HepG2 (cell line): ENCODE data around the gene TMEM9. TPM values are rescaled to one million over a fixed set of nuclear protein-coding genes. Genes with fewer than 3 reads are reported as not detected.

Experiments
- ATAC-seq: fragments of 200-7000 bp; cut with Tn5 transposase; 3 replicates; pipeline ENCODE4 v1.9.1; 2020; ENCODE audit warnings: mild to moderate bottlenecking, moderate library complexity
- BruUV-seq: library from RNA; stranded (reverse); fragments of 400-500 nt; replicated peaks from 2 replicates; lab custom pipeline; 2021; lab: Mats Ljungman, UMichigan
- CTCF ChIA-PET: fragments of 300-600 bp; formaldehyde crosslinking; extraction: SDS; loops from one replicate; lab custom pipeline; 2021; ENCODE audit warnings: low total read pairs, inconsistent platforms, low intra/inter-chr PET ratio; lab: Yijun Ruan, JAX
- POLR2A ChIA-PET: fragments of 350-600 bp; sonication (Branson Sonifier 250); formaldehyde crosslinking; loops from one replicate; lab custom pipeline; 2020; ENCODE audit warnings: antibody characterized with exemption, inconsistent platforms; lab: Yijun Ruan, JAX
- DNase-seq: peaks from one replicate; pipeline ENCODE4 v3.0.0-alpha.2; 2015; ENCODE audit warnings: low spot score
- FAIRE-seq: peaks from 3 replicates; lab custom pipeline; 2011; peaks lifted over from hg19 to GRCh38; lab: Jason Lieb, UNC
- H2AFZ ChIP-seq: one replicate; pipeline ENCODE4 v1.6.1; 2011; ENCODE audit warnings: low read length, inconsistent platforms
- H3K27ac ChIP-seq: fragments of 300-600 bp; 3 replicates; pipeline ENCODE4 v1.8.0; 2011; ENCODE audit warnings: mixed run types, mild to moderate bottlenecking, mixed read lengths, low read length, inconsistent platforms; ENCODE audit not compliant: insufficient read depth; ENCODE audit errors: extremely low read length
- H3K27me3 ChIP-seq, 2 experiments: fragments of 200-600 bp in 1 of 2; 2 replicates in 1 of 2; 3 replicates in 1 of 2; pipeline versions ENCODE4 v1.6.0 to v1.8.0; 2011; ENCODE audit warnings: low read length in 2 of 2, mild to moderate bottlenecking in 2 of 2, moderate library complexity in 2 of 2, inconsistent platforms in 1 of 2; ENCODE audit not compliant: insufficient read depth in 2 of 2, control insufficient read depth in 1 of 2
- H3K36me3 ChIP-seq, 2 experiments: fragments of 200-600 bp in 1 of 2; replicated peaks in 1 of 2; 2 replicates in 1 of 2; 3 replicates in 1 of 2; pipeline versions ENCODE4 v1.5.1 to v1.8.0; 2011; ENCODE audit warnings: low read length in 2 of 2, inconsistent platforms in 1 of 2; ENCODE audit not compliant: insufficient read depth in 2 of 2, control insufficient read depth in 1 of 2
- H3K4me1 ChIP-seq: 2 replicates; pipeline ENCODE4 v1.5.1; 2012; ENCODE audit warnings: low read length, inconsistent platforms; ENCODE audit not compliant: insufficient read depth
- H3K4me2 ChIP-seq: 2 replicates; pipeline ENCODE4 v1.6.0; 2011; ENCODE audit warnings: low read depth, low read length, inconsistent platforms
- H3K4me3 ChIP-seq, 3 experiments: fragments of 200-600 bp in 1 of 3; sonication (generic), shearing (Covaris generic) in 1 of 3; replicated peaks in 1 of 3; 2 replicates each; pipeline ENCODE4 v1.5.1; 2011 to 2016; ENCODE audit warnings: low read length in 3 of 3, inconsistent platforms in 2 of 3, low read depth in 2 of 3, mild to moderate bottlenecking in 2 of 3, control low read depth in 1 of 3, mixed read lengths in 1 of 3; ENCODE audit not compliant: insufficient read depth in 1 of 3
- H3K79me2 ChIP-seq: one replicate; pipeline ENCODE4 v1.6.1; 2011; ENCODE audit warnings: low read length, inconsistent platforms; ENCODE audit not compliant: insufficient read depth
- H3K9ac ChIP-seq: 2 replicates; pipeline ENCODE4 v1.6.0; 2011; ENCODE audit warnings: mild to moderate bottlenecking, low read depth, low read length, inconsistent platforms; ENCODE audit not compliant: insufficient read depth
- H3K9me3 ChIP-seq: 2 replicates; pipeline ENCODE4 v1.5.1; 2012; ENCODE audit warnings: mild to moderate bottlenecking, low read length
- H4K20me1 ChIP-seq: 2 replicates; pipeline ENCODE4 v1.6.0; 2011; ENCODE audit warnings: inconsistent platforms, mild to moderate bottlenecking, low read length, moderate library complexity; ENCODE audit not compliant: insufficient read depth
- EEA1 ChIP-seq: sonication (generic); formaldehyde crosslinking; IDR thresholded peaks from 2 replicates; pipeline ENCODE4 v1.5.1; 2020; ENCODE audit warnings: mild to moderate bottlenecking, missing genetic modification reagents, borderline replicate concordance
- EP300 ChIP-seq, 3 experiments: sonication (generic) in 1 of 3; formaldehyde crosslinking in 1 of 3; IDR thresholded peaks; 2 replicates each; pipeline versions ENCODE4 v1.5.1 to v1.6.1; 2011 to 2020; ENCODE audit warnings: low read depth in 2 of 3, low read length in 2 of 3, borderline replicate concordance in 1 of 3, improper control_type of control experiment in 1 of 3, mild to moderate bottlenecking in 1 of 3, missing genetic modification reagents in 1 of 3, moderate library complexity in 1 of 3
- FOXP1 ChIP-seq, 2 experiments: fragments of 450-650 bp in 1 of 2; IDR thresholded peaks; 2 replicates each; pipeline ENCODE4 v1.6.1; 2017 to 2018; ENCODE audit warnings: antibody characterized with exemption in 1 of 2
- LCORL ChIP-seq, 2 experiments: fragments of 450-650 bp in 1 of 2; sonication (generic) in 1 of 2; formaldehyde crosslinking in 1 of 2; IDR thresholded peaks; 2 replicates each; pipeline versions ENCODE4 v1.5.0 to v1.6.1; 2017 to 2020; ENCODE audit warnings: antibody characterized with exemption in 1 of 2, missing genetic modification reagents in 1 of 2
- MIER3 ChIP-seq: IDR thresholded peaks from 2 replicates; pipeline ENCODE4 v1.6.1; 2016; ENCODE audit warnings: missing compliant biosample characterization, borderline replicate concordance
- NCOR1 ChIP-seq: fragments of 200-600 bp; sonication (generic); IDR thresholded peaks from 2 replicates; pipeline ENCODE4 v1.7.0; 2017; ENCODE audit warnings: antibody characterized with exemption, low read length, borderline replicate concordance
- PAX8 ChIP-seq: sonication (generic); formaldehyde crosslinking; IDR thresholded peaks from 2 replicates; pipeline ENCODE4 v1.8.0; 2022; ENCODE audit warnings: mild to moderate bottlenecking, missing genetic modification reagents, borderline replicate concordance
- PHF21A ChIP-seq: sonication (generic); formaldehyde crosslinking; IDR thresholded peaks from 2 replicates; pipeline ENCODE4 v1.5.0; 2020; ENCODE audit warnings: mild to moderate bottlenecking, missing genetic modification reagents
- TCF12 ChIP-seq, 2 experiments: fragments of 450-650 bp in 1 of 2; sonication (generic) in 1 of 2; formaldehyde crosslinking in 1 of 2; IDR thresholded peaks; 2 replicates each; pipeline versions ENCODE4 v1.6.1 to v1.8.0; 2017 to 2022; ENCODE audit warnings: antibody characterized with exemption in 1 of 2, mild to moderate bottlenecking in 1 of 2, missing genetic modification reagents in 1 of 2, moderate library complexity in 1 of 2
- ZBTB38 ChIP-seq: sonication (generic); formaldehyde crosslinking; IDR thresholded peaks from 2 replicates; pipeline ENCODE4 v1.5.1; 2020; ENCODE audit warnings: mild to moderate bottlenecking, missing genetic modification reagents
- ZNF20 ChIP-seq: sonication (generic); formaldehyde crosslinking; IDR thresholded peaks from 2 replicates; pipeline ENCODE4 v1.4.0; 2020; ENCODE audit warnings: mild to moderate bottlenecking, moderate library complexity, missing genetic modification reagents
- ZNF749 ChIP-seq: sonication (generic); formaldehyde crosslinking; IDR thresholded peaks from 2 replicates; pipeline ENCODE4 v1.8.0; 2022; ENCODE audit warnings: mild to moderate bottlenecking, missing genetic modification reagents, moderate library complexity, borderline replicate concordance
- ZNF788 ChIP-seq: sonication (generic); formaldehyde crosslinking; IDR thresholded peaks from 2 replicates; pipeline ENCODE4 v1.5.0; 2020; ENCODE audit warnings: mild to moderate bottlenecking, missing genetic modification reagents, borderline replicate concordance
- ZNF792 ChIP-seq: IDR thresholded peaks from 2 replicates; pipeline ENCODE4 v1.6.1; 2016
- ZNF879 ChIP-seq: sonication (generic); formaldehyde crosslinking; IDR thresholded peaks from 2 replicates; pipeline ENCODE4 v1.8.1; 2023; ENCODE audit warnings: missing genetic modification reagents
- WGBS: methylation state at CpG from one replicate; pipeline ENCODE4 v1.1.6; 2017; ENCODE audit warnings: low lambda C conversion rate; 5-methylcytosine and 5-hydroxymethylcytosine counted together
- in situ Hi-C: cut with HindIII; loops from 2 replicates; pipeline ENCODE4 v1.10.0; 2017; ENCODE audit warnings: low pct_unique_long_range_greater_than_20kb; ENCODE audit not compliant: extremely low pct_ligation_motif_present
- intact Hi-C: fragments of 100-400 bp; cut with micrococcal nuclease; formaldehyde crosslinking; loops from one replicate; pipeline ENCODE4 v1.10.0; 2022; ENCODE audit not compliant: unreplicated experiment
- polyA plus RNA-seq, 8 experiments: library from polyadenylated mRNA; depleted of rRNA in 3 of 8; stranded (reverse) in 7 of 8; unstranded in 1 of 8; fragments of >200 nt; fragmentation: Illumina TruSeq in 4 of 8; extraction: Trizol in 4 of 8; gene quantifications; 2 replicates each; pipeline versions ENCODE4 v1.2.1 to v1.2.3, GENCODE V29; 2011 to 2016; ENCODE audit warnings: low read depth in 4 of 8, missing spikeins in 1 of 8, mixed read lengths in 1 of 8; ENCODE audit not compliant: insufficient read depth in 1 of 8
- total RNA-seq, 5 experiments: library from RNA; depleted of rRNA; stranded (reverse); fragments of >200 nt; fragmentation: Illumina TruSeq; extraction: Trizol; gene quantifications; 2 replicates each; pipeline ENCODE4 v1.2.3, GENCODE V29; 2016; ENCODE audit warnings: low read depth in 1 of 5
- TF ChIP-seq, protein P1 (sequence below): IDR thresholded peaks from 2 replicates; pipeline ENCODE4 v1.6.1; 2016; ENCODE audit warnings: missing compliant biosample characterization, missing genetic modification reagents, borderline replicate concordance
- TF ChIP-seq, protein P2 (sequence below): IDR thresholded peaks from 2 replicates; pipeline ENCODE4 v1.6.1; 2016; ENCODE audit warnings: control low read depth
- TF ChIP-seq, protein P3 (sequence below): sonication (generic); formaldehyde crosslinking; conservative IDR thresholded peaks from 2 replicates; pipeline ENCODE4 v1.4.0; 2020; ENCODE audit warnings: missing genetic modification reagents
- TF ChIP-seq, protein P4 (sequence below): sonication (generic); formaldehyde crosslinking; IDR thresholded peaks from 2 replicates; pipeline ENCODE4 v1.4.0; 2020; ENCODE audit warnings: missing genetic modification reagents, borderline replicate concordance

TMEM9 gene
- total and polyA plus RNA-seq, 2 of the 13 experiments (the other 11 are each of a cell fraction or from before 2014, with no cell fraction given): 60.9 to 102 TPM

DNA sequence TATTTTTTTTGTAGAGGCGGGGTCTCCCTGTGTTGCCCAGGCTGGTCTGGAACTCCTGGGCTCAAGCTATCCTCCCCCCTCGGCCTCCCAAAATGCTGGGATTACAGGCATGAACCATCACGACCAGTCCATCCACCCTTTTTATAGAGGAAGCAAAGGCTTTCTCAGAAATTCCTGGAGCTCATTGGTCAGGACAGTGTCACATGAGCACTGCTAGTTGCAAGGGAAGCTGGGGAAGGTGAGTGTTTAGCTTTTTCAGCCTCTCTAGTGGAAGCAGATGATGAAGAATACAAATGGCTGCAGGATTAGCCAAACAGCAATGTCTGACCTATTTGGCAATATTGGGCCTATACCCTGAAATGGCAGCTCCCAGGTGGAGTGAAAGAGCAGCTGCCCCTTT lies 44.3 kb upstream of the TMEM9 start:
- ChIA-PET CTCF (no interaction called here), POLR2A (no interaction called here)
- Histone ChIP-seq H3K36me3 (no peaks in the 10 kb centered on the region), H3K4me3 (no peak overlapping the region), H3K27me3 (peaks cover 0 to 10% of the 10 kb centered on the region in 2 experiments; a peak in 3 of 5 replicates), H3K4me1 (no peaks in the 10 kb centered on the region), H3K27ac (no peak overlapping the region), H2AFZ (no peak overlapping the region), H3K9me3 (no peaks in the 10 kb centered on the region), H3K4me2 (no peak overlapping the region), H3K79me2 (no peaks in the 10 kb centered on the region), H3K9ac (no peak overlapping the region), H4K20me1 (no peaks in the 10 kb centered on the region)
- DNase-seq: no peak
- no TSS peak for BruUV-seq
- ATAC-seq: no peak
- in situ Hi-C loops (no loop called here), intact Hi-C loops (no loop called here)
- FAIRE-seq: no peak
- TF ChIP-seq EEA1 (CRISPR knock-in tag) (no peak), PAX8 (CRISPR knock-in tag) (no peak), ZBTB38 (CRISPR knock-in tag) (no peak), ZNF20 (CRISPR knock-in tag) (no peak), ZNF788 (CRISPR knock-in tag) (no peak), EP300 (IDR thresholded peaks at IDR 0.05; ENCODE audit: low read depth in 2 of 2, low read length in 2 of 2) (no peak), EP300 (CRISPR knock-in tag; IDR thresholded peaks at IDR 0.05; ENCODE audit: borderline replicate concordance) (no peak), ZNF879 (CRISPR knock-in tag) (no peak), LCORL (IDR thresholded peaks at IDR 0.05) (no peak), LCORL (CRISPR knock-in tag; IDR thresholded peaks at IDR 0.05) (no peak), FOXP1 (IDR thresholded peaks at IDR 0.05) (no peak), FOXP1 (CRISPR knock-in tag; IDR thresholded peaks at IDR 0.05) (no peak), ZNF749 (no peak), TCF12 (IDR thresholded peaks at IDR 0.05) (no peak), TCF12 (CRISPR knock-in tag; IDR thresholded peaks at IDR 0.05) (no peak), NCOR1 (no peak), ZNF792 (no peak), MIER3 (CRISPR knock-in tag) (no peak), PHF21A (CRISPR knock-in tag) (no peak)
- TF ChIP-seq, protein P1, sequence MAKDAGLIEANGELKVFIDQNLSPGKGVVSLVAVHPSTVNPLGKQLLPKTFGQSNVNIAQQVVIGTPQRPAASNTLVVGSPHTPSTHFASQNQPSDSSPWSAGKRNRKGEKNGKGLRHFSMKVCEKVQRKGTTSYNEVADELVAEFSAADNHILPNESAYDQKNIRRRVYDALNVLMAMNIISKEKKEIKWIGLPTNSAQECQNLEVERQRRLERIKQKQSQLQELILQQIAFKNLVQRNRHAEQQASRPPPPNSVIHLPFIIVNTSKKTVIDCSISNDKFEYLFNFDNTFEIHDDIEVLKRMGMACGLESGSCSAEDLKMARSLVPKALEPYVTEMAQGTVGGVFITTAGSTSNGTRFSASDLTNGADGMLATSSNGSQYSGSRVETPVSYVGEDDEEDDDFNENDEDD (CRISPR knock-in tag): no peak
- TF ChIP-seq, protein P2, sequence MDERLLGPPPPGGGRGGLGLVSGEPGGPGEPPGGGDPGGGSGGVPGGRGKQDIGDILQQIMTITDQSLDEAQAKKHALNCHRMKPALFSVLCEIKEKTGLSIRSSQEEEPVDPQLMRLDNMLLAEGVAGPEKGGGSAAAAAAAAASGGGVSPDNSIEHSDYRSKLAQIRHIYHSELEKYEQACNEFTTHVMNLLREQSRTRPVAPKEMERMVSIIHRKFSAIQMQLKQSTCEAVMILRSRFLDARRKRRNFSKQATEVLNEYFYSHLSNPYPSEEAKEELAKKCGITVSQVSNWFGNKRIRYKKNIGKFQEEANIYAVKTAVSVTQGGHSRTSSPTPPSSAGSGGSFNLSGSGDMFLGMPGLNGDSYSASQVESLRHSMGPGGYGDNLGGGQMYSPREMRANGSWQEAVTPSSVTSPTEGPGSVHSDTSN: no peak
- TF ChIP-seq, protein P3, sequence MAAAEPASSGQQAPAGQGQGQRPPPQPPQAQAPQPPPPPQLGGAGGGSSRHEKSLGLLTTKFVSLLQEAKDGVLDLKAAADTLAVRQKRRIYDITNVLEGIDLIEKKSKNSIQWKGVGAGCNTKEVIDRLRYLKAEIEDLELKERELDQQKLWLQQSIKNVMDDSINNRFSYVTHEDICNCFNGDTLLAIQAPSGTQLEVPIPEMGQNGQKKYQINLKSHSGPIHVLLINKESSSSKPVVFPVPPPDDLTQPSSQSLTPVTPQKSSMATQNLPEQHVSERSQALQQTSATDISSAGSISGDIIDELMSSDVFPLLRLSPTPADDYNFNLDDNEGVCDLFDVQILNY (CRISPR knock-in tag): no peak
- TF ChIP-seq, protein P4, sequence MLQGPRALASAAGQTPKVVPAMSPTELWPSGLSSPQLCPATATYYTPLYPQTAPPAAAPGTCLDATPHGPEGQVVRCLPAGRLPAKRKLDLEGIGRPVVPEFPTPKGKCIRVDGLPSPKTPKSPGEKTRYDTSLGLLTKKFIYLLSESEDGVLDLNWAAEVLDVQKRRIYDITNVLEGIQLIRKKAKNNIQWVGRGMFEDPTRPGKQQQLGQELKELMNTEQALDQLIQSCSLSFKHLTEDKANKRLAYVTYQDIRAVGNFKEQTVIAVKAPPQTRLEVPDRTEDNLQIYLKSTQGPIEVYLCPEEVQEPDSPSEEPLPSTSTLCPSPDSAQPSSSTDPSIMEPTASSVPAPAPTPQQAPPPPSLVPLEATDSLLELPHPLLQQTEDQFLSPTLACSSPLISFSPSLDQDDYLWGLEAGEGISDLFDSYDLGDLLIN (CRISPR knock-in tag): no peak
- WGBS: 40% methylated on average over 3 of the region's 3 CpGs
